ENCODE measurements around the gene LRRC49. TPM values are rescaled to one million over a fixed set of nuclear protein-coding genes. Genes with fewer than 3 reads are reported as not detected.

Gene LRRC49
- total and polyA plus RNA-seq, 2 donors, result 3.2 to 5.7 TPM

DNA sequence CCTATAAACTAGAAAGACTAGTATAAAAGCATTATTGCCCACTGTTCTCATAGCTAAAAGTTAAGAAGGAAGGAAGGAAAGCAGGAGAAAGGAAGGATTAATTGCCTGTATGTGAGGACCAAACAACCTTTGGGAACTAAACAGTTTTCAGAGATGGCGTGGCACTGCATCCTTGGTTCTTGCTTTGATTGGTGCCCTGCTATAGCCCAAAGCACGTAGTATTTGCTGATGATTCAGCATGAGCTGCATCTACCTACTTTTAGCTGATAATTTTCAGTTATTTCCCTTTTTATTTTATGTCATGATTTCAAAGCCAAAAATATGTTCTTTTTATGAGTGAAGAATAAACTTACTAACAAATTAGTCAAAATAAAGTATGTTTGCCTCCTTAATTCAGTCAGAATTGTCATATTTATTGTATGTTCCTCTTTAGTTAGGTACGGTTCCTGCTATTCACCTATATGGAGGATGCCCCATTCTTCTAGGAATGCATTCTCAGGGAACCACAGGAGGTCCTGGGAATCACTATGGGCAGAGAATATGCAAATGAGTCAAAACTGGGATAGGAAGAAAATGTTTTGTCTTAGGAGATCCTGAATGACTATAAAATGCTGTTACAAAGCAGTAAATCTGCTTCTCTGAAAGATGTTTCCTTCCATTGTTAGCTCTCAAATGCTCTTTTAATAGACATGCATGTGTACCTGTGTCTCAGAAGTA is 157.2 kb downstream of the LRRC49 start:
- Histone ChIP-seq H3K9me3 (ENCODE audit: control insufficient read depth in 2 of 2, insufficient read depth in 1 of 2, low read length in 1 of 2) (no peaks in the 10 kb centered on the region), H3K36me3 (ENCODE audit: control insufficient read depth in 2 of 2, insufficient read depth in 2 of 2, low read length in 1 of 2) (no peaks in the 10 kb centered on the region), H3K27me3 (ENCODE audit: control insufficient read depth in 2 of 2, insufficient read depth in 1 of 2, low read length in 1 of 2) (no peaks in the 10 kb centered on the region), H3K27ac (ENCODE audit: low read depth in 1 of 2, low read length in 1 of 2) (no peak overlapping the region), H3K4me1 (ENCODE audit: control insufficient read depth in 2 of 2, insufficient read depth in 2 of 2, low read length in 2 of 2) (no peaks in the 10 kb centered on the region), H3K4me3 (ENCODE audit: low read length in 2 of 2) (no peak overlapping the region)
- 92% methylated on average over 3 of the region's 3 CpGs for WGBS
- DNase-seq (ENCODE audit: low read depth in 6 of 9, low spot score in 9 of 9), result no peak

DNA sequence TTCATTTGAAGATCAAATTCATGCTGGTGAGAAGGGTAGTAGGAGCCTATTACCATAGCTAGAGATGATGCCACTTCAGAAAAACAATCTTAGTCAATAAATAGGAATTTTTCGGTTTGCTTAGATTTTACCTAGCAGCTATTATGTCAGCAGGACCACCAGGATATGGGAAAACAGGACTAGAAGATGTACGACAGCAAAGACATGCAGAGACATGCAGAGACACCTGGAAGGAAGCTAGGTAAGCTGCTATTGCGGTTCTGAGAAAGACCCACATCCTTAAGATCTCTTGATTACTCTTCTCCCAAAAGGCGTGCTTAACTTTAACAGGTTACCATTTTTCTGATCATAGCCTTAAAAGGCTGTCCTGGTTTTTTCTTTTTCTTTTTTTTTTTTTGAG is 157.8 kb downstream of the LRRC49 start:
- no peak for DNase-seq (ENCODE audit: low read depth in 6 of 9, low spot score in 9 of 9)
- Histone ChIP-seq H3K9me3 (ENCODE audit: control insufficient read depth in 2 of 2, insufficient read depth in 1 of 2, low read length in 1 of 2) (no peaks in the 10 kb centered on the region), H3K4me1 (ENCODE audit: control insufficient read depth in 2 of 2, insufficient read depth in 2 of 2, low read length in 2 of 2) (no peaks in the 10 kb centered on the region), H3K36me3 (ENCODE audit: control insufficient read depth in 2 of 2, insufficient read depth in 2 of 2, low read length in 1 of 2) (no peaks in the 10 kb centered on the region), H3K27ac (ENCODE audit: low read depth in 1 of 2, low read length in 1 of 2) (no peak overlapping the region), H3K4me3 (ENCODE audit: low read length in 2 of 2) (no peak overlapping the region), H3K27me3 (ENCODE audit: control insufficient read depth in 2 of 2, insufficient read depth in 1 of 2, low read length in 1 of 2) (no peaks in the 10 kb centered on the region)
- 92% methylated on average over 4 of the region's 4 CpGs for WGBS

DNA sequence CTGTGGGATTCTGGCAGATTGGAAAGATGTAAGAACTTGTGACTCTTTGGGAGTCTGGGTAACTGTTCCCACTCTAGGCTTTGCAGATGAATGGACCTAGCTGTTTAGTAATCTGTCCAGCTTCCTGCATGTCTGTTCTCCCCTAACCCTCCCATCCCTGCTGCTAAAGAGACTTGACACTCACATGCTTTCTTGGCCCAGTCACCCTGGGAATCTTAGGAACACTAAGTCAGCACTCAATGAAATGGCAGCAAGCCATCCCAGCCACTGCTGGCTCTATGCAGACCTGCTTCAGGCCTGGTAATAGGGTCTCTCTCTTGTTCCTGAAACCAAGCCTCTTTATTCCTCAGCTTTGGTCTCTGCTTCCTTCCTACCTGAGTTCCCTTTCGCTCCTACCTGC is 158.9 kb downstream of the LRRC49 start:
- Histone ChIP-seq H3K27me3 (ENCODE audit: control insufficient read depth in 2 of 2, insufficient read depth in 1 of 2, low read length in 1 of 2) (no peaks in the 10 kb centered on the region), H3K4me3 (ENCODE audit: low read length in 2 of 2) (no peak overlapping the region), H3K36me3 (ENCODE audit: control insufficient read depth in 2 of 2, insufficient read depth in 2 of 2, low read length in 1 of 2) (no peaks in the 10 kb centered on the region), H3K9me3 (ENCODE audit: control insufficient read depth in 2 of 2, insufficient read depth in 1 of 2, low read length in 1 of 2) (no peaks in the 10 kb centered on the region), H3K27ac (ENCODE audit: low read depth in 1 of 2, low read length in 1 of 2) (no peak overlapping the region), H3K4me1 (ENCODE audit: control insufficient read depth in 2 of 2, insufficient read depth in 2 of 2, low read length in 2 of 2) (no peaks in the 10 kb centered on the region)
- WGBS, result 89% methylated on average over 1 of the region's 1 CpG
- no peak for DNase-seq (ENCODE audit: low read depth in 6 of 9, low spot score in 9 of 9)

DNA sequence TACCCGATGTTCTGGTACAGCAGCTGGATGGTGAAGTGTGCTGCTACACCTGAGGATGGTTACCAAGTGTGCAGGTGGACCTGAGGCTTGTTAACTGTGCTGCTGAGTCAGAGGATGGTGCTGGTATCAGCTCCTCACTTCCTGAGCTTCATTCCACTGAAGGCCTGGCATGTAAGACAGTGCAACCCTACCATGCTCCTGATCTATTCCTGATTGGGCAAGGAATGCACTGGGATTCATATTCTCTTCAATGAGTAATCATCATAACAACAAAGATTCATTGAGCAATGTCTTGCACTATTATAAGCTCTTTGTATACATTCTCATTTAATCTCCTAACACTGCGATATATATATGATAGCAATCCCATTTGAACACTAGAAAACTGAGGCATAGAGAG is 159.7 kb downstream of the LRRC49 start:
- no peaks in the 10 kb centered on the region for H3K4me1 ChIP-seq (ENCODE audit: control insufficient read depth in 2 of 2, insufficient read depth in 2 of 2, low read length in 2 of 2)
- no peak overlapping the region for H3K27ac ChIP-seq (ENCODE audit: low read depth in 1 of 2, low read length in 1 of 2)
- no peak for DNase-seq (ENCODE audit: low read depth in 6 of 9, low spot score in 9 of 9)
- 95% methylated on average over 2 of the region's 2 CpGs for WGBS
- H3K9me3 ChIP-seq (ENCODE audit: control insufficient read depth in 2 of 2, insufficient read depth in 1 of 2, low read length in 1 of 2), result no peaks in the 10 kb centered on the region
- H3K4me3 ChIP-seq (ENCODE audit: low read length in 2 of 2), result no peak overlapping the region
- no peaks in the 10 kb centered on the region for H3K36me3 ChIP-seq (ENCODE audit: control insufficient read depth in 2 of 2, insufficient read depth in 2 of 2, low read length in 1 of 2)
- H3K27me3 ChIP-seq (ENCODE audit: control insufficient read depth in 2 of 2, insufficient read depth in 1 of 2, low read length in 1 of 2), result no peaks in the 10 kb centered on the region

DNA sequence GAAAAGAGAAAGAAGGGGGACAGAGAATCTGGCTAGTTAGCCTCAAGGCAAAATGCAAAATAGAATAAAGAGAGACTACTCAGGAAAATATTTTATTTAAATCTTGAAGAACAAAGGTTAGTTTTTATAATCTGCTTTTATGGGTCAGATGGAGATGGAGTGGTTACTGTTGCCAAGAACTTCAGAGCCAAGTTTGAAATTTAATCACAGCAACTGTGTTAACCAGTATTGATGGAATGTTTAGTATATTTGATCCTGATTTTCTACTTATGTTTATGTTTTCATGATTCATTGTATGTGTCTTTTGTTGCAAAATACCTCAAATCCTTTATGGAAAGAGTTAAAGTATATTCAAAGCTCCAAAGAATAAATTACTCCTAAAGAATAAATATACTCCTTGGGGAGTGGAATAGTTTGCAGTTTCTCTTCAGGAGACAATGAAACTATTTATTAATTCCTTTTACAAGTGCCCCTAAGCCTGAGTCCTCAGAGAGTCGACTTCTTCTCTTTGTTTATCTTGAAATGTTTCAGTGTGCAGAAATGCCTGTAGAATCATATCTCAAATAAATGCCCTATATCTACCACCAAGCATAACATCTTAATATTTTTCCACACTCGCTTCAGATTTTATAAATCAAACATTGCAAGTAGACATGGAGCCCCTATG is 161.8 kb downstream of the LRRC49 start:
- Histone ChIP-seq H3K27me3 (ENCODE audit: control insufficient read depth in 2 of 2, insufficient read depth in 1 of 2, low read length in 1 of 2) (no peaks in the 10 kb centered on the region), H3K9me3 (ENCODE audit: control insufficient read depth in 2 of 2, insufficient read depth in 1 of 2, low read length in 1 of 2) (no peaks in the 10 kb centered on the region), H3K4me1 (ENCODE audit: control insufficient read depth in 2 of 2, insufficient read depth in 2 of 2, low read length in 2 of 2) (no peaks in the 10 kb centered on the region), H3K36me3 (ENCODE audit: control insufficient read depth in 2 of 2, insufficient read depth in 2 of 2, low read length in 1 of 2) (no peaks in the 10 kb centered on the region), H3K4me3 (ENCODE audit: low read length in 2 of 2) (no peak overlapping the region), H3K27ac (ENCODE audit: low read depth in 1 of 2, low read length in 1 of 2) (no peak overlapping the region)
- DNase-seq (ENCODE audit: low read depth in 6 of 9, low spot score in 9 of 9), result no peak
- 87% methylated on average over 2 of the region's 2 CpGs for WGBS

DNA sequence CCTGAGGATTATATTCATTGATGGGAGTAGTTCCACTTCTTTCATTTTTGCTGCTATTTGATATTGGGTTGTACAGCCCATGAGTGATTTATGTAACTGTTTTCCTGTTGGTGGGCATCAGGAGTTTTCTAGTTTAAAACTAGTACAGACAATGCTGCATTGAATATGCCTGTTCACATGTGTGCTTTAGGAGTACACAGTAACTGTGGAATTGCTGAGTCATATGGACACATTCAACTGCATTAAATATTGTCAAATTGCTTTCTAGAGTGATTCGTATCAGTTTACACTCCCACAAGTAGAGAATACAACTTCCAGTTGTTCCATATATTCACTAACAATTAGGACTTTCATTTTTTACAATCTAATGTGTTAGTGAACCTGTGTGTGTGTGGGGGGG is 162.8 kb downstream of the LRRC49 start:
- H3K27me3 ChIP-seq (ENCODE audit: control insufficient read depth in 2 of 2, insufficient read depth in 1 of 2, low read length in 1 of 2), result no peaks in the 10 kb centered on the region
- H3K9me3 ChIP-seq (ENCODE audit: control insufficient read depth in 2 of 2, insufficient read depth in 1 of 2, low read length in 1 of 2), result no peaks in the 10 kb centered on the region
- H3K4me3 ChIP-seq (ENCODE audit: low read length in 2 of 2), result no peak overlapping the region
- H3K4me1 ChIP-seq (ENCODE audit: control insufficient read depth in 2 of 2, insufficient read depth in 2 of 2, low read length in 2 of 2), result no peaks in the 10 kb centered on the region
- DNase-seq (ENCODE audit: low read depth in 6 of 9, low spot score in 9 of 9), result no peak
- H3K27ac ChIP-seq (ENCODE audit: low read depth in 1 of 2, low read length in 1 of 2), result no peak overlapping the region
- WGBS, result 33% methylated on average over 1 of the region's 1 CpG
- H3K36me3 ChIP-seq (ENCODE audit: control insufficient read depth in 2 of 2, insufficient read depth in 2 of 2, low read length in 1 of 2), result no peaks in the 10 kb centered on the region

DNA sequence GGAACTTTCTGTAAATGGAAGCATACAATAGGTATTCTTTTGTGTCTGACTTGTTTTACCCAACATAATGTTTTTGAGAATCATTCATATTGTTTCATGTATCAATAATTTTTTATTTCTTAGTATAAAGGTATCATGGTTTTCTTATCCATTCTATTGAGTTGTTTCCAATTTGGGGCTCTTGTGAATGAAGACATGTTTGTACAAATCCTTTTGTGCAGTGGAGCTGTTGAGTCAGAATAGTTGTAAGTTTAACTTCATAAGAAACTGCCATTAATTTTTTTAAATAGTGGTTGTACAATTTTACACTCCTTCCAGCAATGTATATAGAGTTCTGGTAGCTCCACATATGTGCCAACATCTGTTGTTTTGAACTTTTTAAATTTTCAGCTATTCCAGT is 163.5 kb downstream of the LRRC49 start:
- Histone ChIP-seq H3K27ac (ENCODE audit: low read depth in 1 of 2, low read length in 1 of 2) (no peak overlapping the region), H3K4me3 (ENCODE audit: low read length in 2 of 2) (no peak overlapping the region), H3K9me3 (ENCODE audit: control insufficient read depth in 2 of 2, insufficient read depth in 1 of 2, low read length in 1 of 2) (no peaks in the 10 kb centered on the region), H3K27me3 (ENCODE audit: control insufficient read depth in 2 of 2, insufficient read depth in 1 of 2, low read length in 1 of 2) (no peaks in the 10 kb centered on the region), H3K4me1 (ENCODE audit: control insufficient read depth in 2 of 2, insufficient read depth in 2 of 2, low read length in 2 of 2) (no peaks in the 10 kb centered on the region), H3K36me3 (ENCODE audit: control insufficient read depth in 2 of 2, insufficient read depth in 2 of 2, low read length in 1 of 2) (no peaks in the 10 kb centered on the region)
- DNase-seq (ENCODE audit: low read depth in 6 of 9, low spot score in 9 of 9), result no peak

DNA sequence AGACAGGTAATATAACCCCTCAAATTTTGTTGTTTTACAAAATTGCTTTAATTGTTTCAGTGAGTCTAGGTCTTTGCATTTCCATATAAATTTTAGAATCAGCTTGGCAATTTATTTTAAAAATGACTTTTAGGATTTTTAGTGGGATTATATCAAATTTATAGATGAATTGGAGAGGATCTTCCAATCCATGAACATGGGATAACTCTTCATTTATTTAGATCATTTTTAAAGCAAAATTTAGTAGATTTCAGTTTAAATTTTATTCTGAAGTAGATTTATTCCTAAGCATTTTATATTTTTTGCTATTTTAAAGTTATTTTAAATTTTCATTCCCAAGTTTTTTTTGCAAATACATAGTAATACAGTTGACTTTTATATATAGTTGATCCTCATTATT is 164.5 kb downstream of the LRRC49 start:
- Histone ChIP-seq H3K4me1 (ENCODE audit: control insufficient read depth in 2 of 2, insufficient read depth in 2 of 2, low read length in 2 of 2) (no peaks in the 10 kb centered on the region), H3K27me3 (ENCODE audit: control insufficient read depth in 2 of 2, insufficient read depth in 1 of 2, low read length in 1 of 2) (no peaks in the 10 kb centered on the region), H3K36me3 (ENCODE audit: control insufficient read depth in 2 of 2, insufficient read depth in 2 of 2, low read length in 1 of 2) (no peaks in the 10 kb centered on the region), H3K4me3 (ENCODE audit: low read length in 2 of 2) (no peak overlapping the region), H3K9me3 (ENCODE audit: control insufficient read depth in 2 of 2, insufficient read depth in 1 of 2, low read length in 1 of 2) (no peaks in the 10 kb centered on the region), H3K27ac (ENCODE audit: low read depth in 1 of 2, low read length in 1 of 2) (no peak overlapping the region)
- DNase-seq (ENCODE audit: low read depth in 6 of 9, low spot score in 9 of 9), result no peak

DNA sequence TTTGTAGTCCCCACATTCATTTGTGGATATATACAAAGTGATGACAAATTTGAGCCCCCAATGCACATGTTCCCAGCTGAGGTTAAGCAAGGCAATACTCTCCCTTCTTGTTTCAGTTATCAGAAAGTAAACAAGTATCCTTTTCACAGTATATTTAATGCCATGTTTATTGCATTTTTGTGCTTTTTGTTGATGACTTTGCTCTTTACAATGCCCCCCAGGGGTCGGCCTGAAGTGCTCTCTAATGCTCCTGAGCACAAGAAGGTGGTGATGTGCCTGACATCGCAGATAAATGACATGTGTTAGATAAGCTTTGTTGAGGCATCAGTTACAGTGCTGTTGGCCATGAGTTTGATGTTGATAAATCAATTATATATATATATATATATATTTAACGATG is 165.0 kb downstream of the LRRC49 start:
- Histone ChIP-seq H3K36me3 (ENCODE audit: control insufficient read depth in 2 of 2, insufficient read depth in 2 of 2, low read length in 1 of 2) (no peaks in the 10 kb centered on the region), H3K4me1 (ENCODE audit: control insufficient read depth in 2 of 2, insufficient read depth in 2 of 2, low read length in 2 of 2) (no peaks in the 10 kb centered on the region), H3K27ac (ENCODE audit: low read depth in 1 of 2, low read length in 1 of 2) (no peak overlapping the region), H3K27me3 (ENCODE audit: control insufficient read depth in 2 of 2, insufficient read depth in 1 of 2, low read length in 1 of 2) (no peaks in the 10 kb centered on the region), H3K9me3 (ENCODE audit: control insufficient read depth in 2 of 2, insufficient read depth in 1 of 2, low read length in 1 of 2) (no peaks in the 10 kb centered on the region), H3K4me3 (ENCODE audit: low read length in 2 of 2) (no peak overlapping the region)
- WGBS, result 92% methylated on average over 3 of the region's 3 CpGs
- DNase-seq (ENCODE audit: low read depth in 6 of 9, low spot score in 9 of 9), result no peak
